ENCODE measurements around the gene ZSCAN9. TPM values are rescaled to one million over a fixed set of nuclear protein-coding genes. Genes with fewer than 3 reads are reported as not detected.

Gene ZSCAN9
- total RNA-seq, 4 donors from 2014 or later: 11.9 to 22.2 (median 14.2) TPM

- H3K36me3 ChIP-seq: no peaks in the 10 kb centered on the region
- H3K27me3 ChIP-seq: peaks cover 0 to 85% of the 10 kb centered on the region in 2 donors
- no peak for DNase-seq (ENCODE audit: low spot score in 2 of 2)
- peak overlapping the region in 3 of 4 donors; percentile 7 to 33 (median 9) for H3K4me3 ChIP-seq
- H3K4me1 ChIP-seq: peaks cover 0 to 27% (median 9%) of the 10 kb centered on the region in 4 donors
- TF ChIP-seq CTCF (IDR thresholded peaks at IDR 0.05) (no peak), POLR2A (IDR thresholded peaks at IDR 0.05) (no peak), EP300 (IDR thresholded peaks at IDR 0.05) (no peak)
- WGBS, 2 donors: 2% methylated on average over 32 to 35 of the region's 35 CpGs
- peaks cover 0 to 16% (median 0%) of the 10 kb centered on the region in 4 donors for H3K9me3 ChIP-seq
- no peak overlapping the region for H3K27ac ChIP-seq
These were observed 17.5 kb upstream of the ZSCAN9 start for GRCh38 chr6:28207510-28208110.

DNA sequence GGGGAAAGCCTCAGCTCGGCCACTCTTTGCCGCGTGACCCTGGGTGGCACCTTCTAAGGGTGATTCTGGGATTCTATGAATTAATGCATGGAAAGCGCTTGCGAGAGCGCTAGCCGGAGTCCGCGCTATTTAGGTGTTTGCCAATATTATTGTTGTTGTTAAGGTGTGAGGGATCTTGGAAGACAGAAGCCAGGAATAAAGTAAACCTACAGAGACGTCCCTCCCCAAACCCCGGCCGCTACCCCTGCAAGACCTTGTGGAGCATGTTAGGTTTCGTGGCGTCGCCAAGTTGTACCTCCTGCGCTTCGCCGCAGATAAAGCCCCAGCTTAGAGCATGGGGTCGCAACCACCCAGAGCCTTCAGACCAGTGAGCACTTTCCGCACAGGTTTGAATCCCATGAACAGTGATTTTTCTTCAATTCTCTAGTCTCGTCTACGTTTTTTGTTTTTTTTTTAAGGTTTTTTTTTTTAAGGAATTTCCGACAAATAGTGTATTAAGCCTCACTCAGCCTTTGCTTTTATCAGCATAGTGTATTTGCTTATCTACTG, 16.9 kb upstream of the ZSCAN9 start:
- Histone ChIP-seq H3K27ac (no peak overlapping the region), H3K4me1 (peaks cover 0 to 31% (median 9%) of the 10 kb centered on the region in 4 donors), H3K9me3 (peaks cover 0 to 11% (median 0%) of the 10 kb centered on the region in 4 donors), H3K4me3 (peak overlapping the region in 2 of 4 donors; percentile 9 to 33), H3K36me3 (no peaks in the 10 kb centered on the region), H3K27me3 (peaks cover 0 to 91% of the 10 kb centered on the region in 2 donors)
- DNase-seq (ENCODE audit: low spot score in 2 of 2): no peak
- WGBS, 2 donors: 5% methylated on average over 23 of the region's 23 CpGs
- TF ChIP-seq POLR2A (IDR thresholded peaks at IDR 0.05): no peak
- no peak for TF ChIP-seq CTCF (IDR thresholded peaks at IDR 0.05)
- TF ChIP-seq EP300 (IDR thresholded peaks at IDR 0.05): no peak

- Histone ChIP-seq H3K4me1 (peaks cover 0 to 31% (median 9%) of the 10 kb centered on the region in 4 donors), H3K9me3 (no peaks in the 10 kb centered on the region), H3K4me3 (no peak overlapping the region), H3K27me3 (peaks cover 0 to 100% of the 10 kb centered on the region in 2 donors), H3K27ac (no peak overlapping the region), H3K36me3 (no peaks in the 10 kb centered on the region)
- no peak for DNase-seq (ENCODE audit: low spot score in 2 of 2)
- WGBS, 2 donors: 49 to 57% methylated on average over 7 of the region's 7 CpGs
- TF ChIP-seq CTCF (IDR thresholded peaks at IDR 0.05) (no peak), EP300 (IDR thresholded peaks at IDR 0.05) (no peak), POLR2A (IDR thresholded peaks at IDR 0.05) (no peak)
These were observed 15.1 kb upstream of the ZSCAN9 start for GRCh38 chr6:28209753-28210535.

DNA sequence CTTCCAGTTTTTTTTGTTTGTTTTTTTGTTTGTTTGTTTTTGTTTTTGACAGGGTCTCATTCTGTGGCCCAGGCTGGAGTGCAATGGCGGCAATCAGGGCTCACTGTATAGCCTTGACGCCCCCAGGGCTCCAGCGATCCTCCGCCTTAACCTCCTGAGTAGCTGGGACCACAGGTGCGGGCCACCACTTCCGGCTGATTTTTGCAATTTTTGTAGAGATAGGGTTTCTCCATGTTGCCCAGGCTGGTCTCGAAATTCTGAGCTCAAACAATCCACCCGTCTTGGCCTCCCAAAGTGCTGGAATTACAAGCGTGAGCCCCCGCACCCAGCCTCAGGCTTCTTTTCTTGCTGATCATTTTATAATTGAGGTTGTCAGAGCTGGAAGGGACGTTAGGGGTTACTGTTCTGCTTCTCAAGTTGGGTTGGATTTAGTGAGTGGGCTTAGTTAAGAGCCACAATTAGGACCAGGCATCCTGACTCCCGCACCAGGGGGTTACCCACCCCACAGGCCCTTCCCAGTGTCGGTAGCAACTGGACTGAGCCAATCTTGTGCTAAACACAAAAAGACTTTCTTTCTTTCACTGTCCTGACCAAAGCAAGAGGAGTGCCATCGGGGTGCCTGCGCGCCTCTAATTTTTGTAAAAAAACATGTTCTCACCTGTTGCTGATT, 13.1 kb upstream of the ZSCAN9 start:
- TF ChIP-seq EP300 (IDR thresholded peaks at IDR 0.05) (no peak), POLR2A (IDR thresholded peaks at IDR 0.05) (no peak), CTCF (IDR thresholded peaks at IDR 0.05) (no peak)
- no peaks in the 10 kb centered on the region for H3K9me3 ChIP-seq
- WGBS, 2 donors: 9 to 10% methylated on average over 16 of the region's 16 CpGs
- H3K4me1 ChIP-seq: peaks cover 0 to 29% (median 8%) of the 10 kb centered on the region in 4 donors
- H3K36me3 ChIP-seq: no peaks in the 10 kb centered on the region
- peak overlapping the region; percentile 2 to 43 (median 16) for H3K4me3 ChIP-seq
- no peak for DNase-seq (ENCODE audit: low spot score in 2 of 2)
- H3K27me3 ChIP-seq: peaks cover 0 to 95% of the 10 kb centered on the region in 2 donors
- no peak overlapping the region for H3K27ac ChIP-seq
